Stimulated activated CD4-positive, alpha-beta T cell treated with anti-CD3 and anti-CD28 coated beads, TNF-alpha, amount 100 ng/mL, for 24 hours (primary cell): ENCODE measurements around the gene CENPVL1.
"Not testable (repeated sequence)": the region's sequence is repeated elsewhere in the genome, so short reads cannot be mapped to it uniquely, and the experiment has no call there.

Experiments used
- DNase-seq, 3 experiments: peaks; one replicate each; pipeline ENCODE4 v3.0.0-alpha.2; 2020; ENCODE audit warnings: low read depth in 3 of 3

The CENPVL1 gene

GRCh38 chrX:51710277-51711164, at the start of gene CENPVL1:
Gene CENPVL1 (plus strand): TSS chrX:51710512. CDS start chrX:51710512, 0 bp downstream.
- DNase-seq: not testable (repeated sequence)

DNA sequence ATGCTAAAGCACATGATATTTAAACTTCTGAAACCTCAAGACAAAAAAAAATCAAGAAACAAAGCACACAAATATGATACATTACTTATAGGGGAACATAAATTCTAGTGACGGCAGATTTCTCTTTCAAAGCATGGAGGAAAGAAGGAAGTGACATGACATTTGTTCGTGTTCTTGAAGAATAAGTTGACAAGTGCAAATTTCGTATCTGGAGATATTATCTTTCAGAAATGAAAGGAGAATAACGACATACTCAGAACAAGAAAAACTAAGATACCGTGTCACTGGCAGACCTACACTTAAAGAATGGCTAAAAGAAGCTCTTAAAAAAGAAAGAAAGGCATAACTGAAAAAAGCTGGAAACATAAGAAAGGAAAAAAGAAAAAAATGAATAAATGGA, 44.3 kb upstream of the CENPVL1 start:
- DNase-seq: no peak

DNA sequence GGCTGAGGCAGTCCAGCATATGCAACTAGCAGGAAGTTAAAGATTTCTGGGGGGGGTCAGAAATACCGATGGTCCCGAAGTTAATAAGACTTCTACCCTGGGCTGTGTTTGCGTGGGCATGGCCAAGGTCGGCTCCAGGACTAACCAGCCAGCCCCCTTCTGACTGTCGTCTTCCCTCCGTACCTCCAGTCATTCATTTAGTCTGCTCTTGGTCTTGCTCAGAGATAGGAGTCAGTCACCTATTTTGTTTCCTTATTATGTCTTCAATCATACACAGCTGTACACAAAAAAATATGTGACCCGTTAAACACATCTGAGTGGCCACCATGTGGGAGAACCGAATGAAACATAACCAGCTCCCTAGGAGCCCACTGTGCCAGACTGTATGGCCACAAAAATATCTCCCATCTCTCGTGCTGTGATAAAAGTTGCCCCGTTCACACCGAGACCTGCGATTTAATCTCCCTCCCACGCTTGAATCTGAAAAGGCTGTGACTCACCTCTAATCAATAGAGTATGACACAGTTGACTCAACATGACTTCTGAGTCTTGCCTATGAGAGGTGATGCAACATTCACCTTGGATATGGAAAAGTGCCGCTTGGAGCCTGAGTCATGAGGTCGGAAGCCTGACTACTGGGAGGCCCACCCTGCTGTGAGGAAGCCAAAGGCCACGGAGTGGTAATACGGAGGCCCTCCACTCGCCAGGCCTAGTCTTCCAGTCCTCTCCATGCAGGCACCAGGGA, 30.5 kb upstream of the CENPVL1 start:
- not testable (repeated sequence) for DNase-seq

GRCh38 chrX:51681808-51682719, 28.2 kb upstream of the CENPVL1 start:
- not testable (repeated sequence) for DNase-seq

DNA sequence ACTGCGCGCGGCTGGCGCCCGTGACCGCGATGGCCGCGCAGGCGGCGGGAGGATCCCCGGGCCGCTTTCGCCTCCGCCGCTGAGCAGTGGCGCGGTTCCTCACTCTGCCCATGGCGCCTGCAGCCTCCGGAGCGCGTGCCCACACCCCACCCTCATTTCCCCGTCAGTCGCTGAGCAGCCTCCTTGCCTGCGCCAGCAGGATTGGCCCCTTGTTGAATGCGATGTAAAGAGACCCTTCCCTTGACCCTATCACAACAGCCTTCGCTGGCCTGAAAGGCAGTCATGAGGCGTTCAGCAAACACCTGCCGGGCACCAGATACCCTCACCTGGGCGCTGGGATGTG, 27.6 kb upstream of the CENPVL1 start, which contains the start of gene CENPVL2:
Gene CENPVL2 (minus strand): TSS at position 112 of the 343 bp plus-strand sequence. CDS start 0 bp downstream, at position 112.
- not testable (repeated sequence) for DNase-seq

DNA sequence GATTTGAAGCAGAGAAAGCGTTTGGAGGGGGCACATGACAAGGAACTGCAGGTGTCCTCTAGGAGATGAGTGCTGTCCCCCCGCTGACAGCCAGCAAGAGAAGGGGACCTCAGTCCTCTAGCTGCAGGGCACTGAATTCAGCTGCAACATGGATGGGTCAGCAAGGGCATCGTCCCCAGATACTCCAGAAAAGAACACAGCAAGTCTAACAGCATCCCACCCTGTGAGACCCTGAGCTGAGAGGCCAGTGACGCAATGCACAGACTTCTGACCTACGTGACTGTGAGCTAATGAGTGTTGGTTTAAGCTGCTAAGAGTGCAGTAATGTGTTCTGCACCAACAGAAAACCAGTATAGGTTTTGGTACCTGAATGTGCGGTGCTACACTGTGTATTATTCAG, 16.1 kb upstream of the CENPVL1 start:
- no peak for DNase-seq

DNA sequence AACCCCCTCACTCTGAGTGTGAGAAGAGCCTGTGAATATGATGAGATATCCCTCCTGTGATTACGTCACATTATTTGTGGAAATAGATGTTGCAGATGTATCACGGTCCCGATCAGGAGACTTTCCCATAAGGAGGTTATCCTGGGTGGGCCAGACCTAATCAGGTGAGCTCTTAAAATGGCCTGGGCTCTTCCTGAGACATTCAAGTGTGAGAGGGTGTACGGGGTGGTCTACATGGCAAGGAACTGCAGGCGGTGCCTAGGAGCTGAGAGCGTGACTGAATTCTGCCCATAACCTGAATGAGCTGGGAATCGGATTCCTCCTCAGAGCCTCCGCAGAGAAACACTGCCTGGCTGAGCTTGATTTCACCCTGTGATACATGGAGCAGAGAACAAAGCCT, 12.9 kb upstream of the CENPVL1 start:
- no peak for DNase-seq

DNA sequence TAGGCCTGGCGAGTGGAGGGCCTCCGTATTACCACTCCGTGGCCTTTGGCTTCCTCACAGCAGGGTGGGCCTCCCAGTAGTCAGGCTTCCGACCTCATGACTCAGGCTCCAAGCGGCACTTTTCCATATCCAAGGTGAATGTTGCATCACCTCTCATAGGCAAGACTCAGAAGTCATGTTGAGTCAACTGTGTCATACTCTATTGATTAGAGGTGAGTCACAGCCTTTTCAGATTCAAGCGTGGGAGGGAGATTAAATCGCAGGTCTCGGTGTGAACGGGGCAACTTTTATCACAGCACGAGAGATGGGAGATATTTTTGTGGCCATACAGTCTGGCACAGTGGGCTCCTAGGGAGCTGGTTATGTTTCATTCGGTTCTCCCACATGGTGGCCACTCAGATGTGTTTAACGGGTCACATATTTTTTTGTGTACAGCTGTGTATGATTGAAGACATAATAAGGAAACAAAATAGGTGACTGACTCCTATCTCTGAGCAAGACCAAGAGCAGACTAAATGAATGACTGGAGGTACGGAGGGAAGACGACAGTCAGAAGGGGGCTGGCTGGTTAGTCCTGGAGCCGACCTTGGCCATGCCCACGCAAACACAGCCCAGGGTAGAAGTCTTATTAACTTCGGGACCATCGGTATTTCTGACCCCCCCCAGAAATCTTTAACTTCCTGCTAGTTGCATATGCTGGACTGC, 2.8 kb downstream of the CENPVL1 start:
- not testable (repeated sequence) for DNase-seq

GRCh38 chrX:51728202-51728601, 17.9 kb downstream of the CENPVL1 start:
- DNase-seq: no peak

- no peak for DNase-seq
Measured at GRCh38 chrX:51737091-51737490, 26.8 kb downstream of the CENPVL1 start.

DNA sequence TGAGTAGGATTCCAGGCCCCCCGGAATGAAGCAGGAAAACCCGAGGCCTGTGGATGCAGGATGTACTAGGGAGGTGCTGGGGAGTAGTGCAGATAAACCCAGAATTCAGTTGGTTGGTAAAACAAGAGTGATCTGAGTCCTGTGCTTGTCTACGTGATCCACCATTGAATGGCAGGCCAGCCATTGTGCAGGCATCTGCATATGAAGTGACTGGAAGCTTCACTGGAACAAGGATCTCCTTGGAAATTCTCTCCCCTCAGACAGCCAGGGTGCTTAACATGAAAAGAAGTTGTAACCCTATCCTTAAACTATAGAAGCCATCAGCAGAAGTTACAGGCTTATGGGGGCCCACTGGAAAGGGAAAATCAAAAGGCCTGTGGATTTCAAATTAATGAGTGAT, 32.3 kb downstream of the CENPVL1 start:
- DNase-seq: no peak

DNA sequence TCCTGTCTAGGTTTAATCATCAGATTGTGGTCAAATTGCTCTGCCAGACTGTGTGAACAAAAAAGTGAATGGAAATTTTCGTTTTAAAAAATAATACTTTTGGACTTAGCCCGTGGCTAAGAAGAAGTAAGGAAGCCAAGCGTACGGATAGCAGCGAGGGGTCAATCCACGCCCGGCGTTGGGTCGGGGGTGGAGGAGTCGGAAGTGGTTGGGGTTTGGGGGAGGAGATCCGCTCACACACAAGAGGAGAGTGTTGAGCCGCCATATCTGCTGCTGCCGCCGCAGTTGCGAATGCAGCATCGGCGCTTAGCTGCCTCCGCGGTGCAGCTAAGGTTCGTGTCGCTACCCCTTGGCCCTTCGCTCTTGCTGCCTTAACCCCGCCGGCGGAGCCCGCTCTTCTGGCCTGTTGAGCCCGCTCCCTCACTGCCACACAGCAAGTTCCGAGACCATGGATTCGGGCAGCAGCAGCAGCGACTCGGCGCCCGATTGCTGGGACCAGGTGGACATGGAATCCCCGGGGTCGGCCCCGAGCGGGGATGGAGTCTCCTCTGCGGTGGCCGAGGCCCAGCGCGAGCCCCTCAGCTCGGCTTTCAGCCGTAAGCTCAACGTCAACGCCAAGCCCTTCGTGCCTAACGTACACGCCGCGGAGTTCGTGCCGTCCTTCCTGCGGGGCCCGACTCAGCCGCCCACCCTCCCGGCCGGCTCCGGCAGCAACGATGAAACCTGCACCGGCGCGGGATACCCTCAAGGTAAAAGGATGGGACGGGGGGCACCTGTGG, 33.1 kb downstream of the CENPVL1 start, which contains the start of gene GSPT2:
Gene GSPT2 (plus strand): TSS at position 264 of the 779 bp plus-strand sequence. CDS start 185 bp downstream, at position 449.
- DNase-seq: peak; percentile 31 to 59 (median 33)

DNA sequence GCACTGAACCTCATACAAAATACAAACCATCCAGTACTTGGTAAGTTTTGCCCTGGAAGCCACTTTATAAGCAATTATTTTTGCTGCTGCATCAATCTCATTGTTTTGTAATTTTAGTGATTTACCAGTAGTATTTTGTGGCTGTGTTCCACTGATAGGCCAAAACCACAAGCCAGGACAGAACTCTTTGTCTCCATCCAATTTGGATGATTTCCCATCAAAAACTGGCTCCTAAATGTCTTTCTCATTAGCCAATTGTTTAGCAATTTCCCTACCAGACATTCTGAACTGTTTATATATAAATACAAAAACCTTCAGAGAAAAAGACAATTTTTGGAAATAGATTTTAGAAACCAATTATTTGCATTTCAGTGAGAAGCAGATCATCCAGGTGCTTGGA, 37.4 kb downstream of the CENPVL1 start:
- DNase-seq: no peak

DNA sequence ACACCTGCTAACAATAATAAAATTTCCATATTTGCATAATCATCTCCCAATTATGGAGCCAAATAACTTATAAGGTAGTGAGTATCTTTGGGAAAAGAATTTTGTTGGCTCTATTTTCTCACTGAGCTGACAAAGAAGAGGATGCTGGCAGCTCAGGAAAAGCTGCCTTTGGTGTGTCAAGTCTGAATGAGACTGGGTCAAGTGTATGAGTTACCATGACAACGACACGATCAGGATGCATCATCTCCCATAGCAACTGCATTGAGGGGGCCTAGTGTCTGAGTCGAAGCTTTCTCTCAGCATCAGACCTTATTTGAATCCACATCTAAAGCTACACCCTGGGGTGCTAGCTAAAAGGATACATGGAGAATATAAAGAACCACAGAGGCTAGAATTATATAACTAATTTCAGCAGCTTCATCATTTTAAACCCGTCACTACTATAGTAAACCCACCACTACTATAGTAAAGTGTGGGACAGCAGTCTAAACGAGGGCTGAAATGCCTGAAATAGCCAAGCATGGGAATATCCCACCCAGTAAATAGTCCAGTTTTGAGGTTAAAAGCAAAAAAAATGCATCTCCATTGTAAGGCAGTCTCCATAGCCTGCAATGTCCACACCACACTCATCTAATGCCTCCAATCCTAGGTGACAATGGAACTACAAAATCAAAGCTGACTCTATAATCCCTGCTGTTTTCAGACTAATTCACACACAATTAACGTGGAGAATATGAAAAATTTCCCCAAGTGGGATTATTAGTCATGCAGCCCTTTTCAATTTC, 48.9 kb downstream of the CENPVL1 start:
- no peak for DNase-seq

DNA sequence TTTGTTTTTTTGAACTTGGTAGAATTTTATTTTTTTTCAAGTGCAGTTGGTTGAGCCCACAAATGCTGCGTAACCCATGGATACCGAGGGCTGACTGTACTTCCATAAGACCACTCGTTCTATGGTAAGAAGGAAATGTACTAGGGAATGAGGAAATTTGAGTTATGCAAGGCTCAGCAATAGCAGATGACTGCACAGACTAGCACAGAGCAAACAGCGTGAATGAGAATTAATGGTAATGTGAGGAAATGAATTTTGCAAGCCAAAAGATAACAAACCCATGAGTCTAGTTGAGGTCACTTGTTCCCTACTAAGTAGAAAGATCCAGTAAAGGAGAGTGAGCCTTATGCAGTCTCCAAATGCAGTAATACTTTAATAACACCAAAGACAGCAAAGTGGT, 50.3 kb downstream of the CENPVL1 start:
- no peak for DNase-seq
